Bronchial epithelial cell (primary cell): ENCODE results near the gene CTLA4. TPM values are rescaled to one million over a fixed set of nuclear protein-coding genes. Genes with fewer than 3 reads are reported as not detected.

ENCODE experiments used
- DNase-seq: peaks from one replicate; pipeline ENCODE4 v3.0.0-alpha.2; 2010; ENCODE audit warnings: low read depth
- FAIRE-seq: peaks from 2 replicates; lab custom pipeline; 2011; peaks lifted over from hg19 to GRCh38; lab: Jason Lieb, UNC
- H3K27me3 ChIP-seq: 2 replicates; pipeline ENCODE4 v1.5.1; 2011; ENCODE audit warnings: low read length; ENCODE audit not compliant: control insufficient read depth, insufficient read depth
- H3K36me3 ChIP-seq: 2 replicates; pipeline ENCODE4 v1.5.1; 2011; ENCODE audit warnings: low read length; ENCODE audit not compliant: control insufficient read depth, insufficient read depth
- H3K4me3 ChIP-seq: 2 replicates; pipeline ENCODE4 v1.5.1; 2011; ENCODE audit warnings: mild to moderate bottlenecking, low read depth, low read length, control low read depth
- total RNA-seq: library from RNA; depleted of rRNA; stranded (reverse); fragments of >200 nt; gene quantifications from 2 replicates; pipeline ENCODE4 v1.2.1, GENCODE V29; 2014
- TF ChIP-seq, protein P1 (sequence below): IDR thresholded peaks from 2 replicates; pipeline ENCODE4 v1.5.1; 2011; ENCODE audit warnings: mild to moderate bottlenecking, moderate library complexity, low read length, control low read depth, inconsistent platforms; ENCODE audit not compliant: insufficient read depth, severe bottlenecking

Gene CTLA4
- total RNA-seq, 1 donor from 2014 or later, result not detected

DNA sequence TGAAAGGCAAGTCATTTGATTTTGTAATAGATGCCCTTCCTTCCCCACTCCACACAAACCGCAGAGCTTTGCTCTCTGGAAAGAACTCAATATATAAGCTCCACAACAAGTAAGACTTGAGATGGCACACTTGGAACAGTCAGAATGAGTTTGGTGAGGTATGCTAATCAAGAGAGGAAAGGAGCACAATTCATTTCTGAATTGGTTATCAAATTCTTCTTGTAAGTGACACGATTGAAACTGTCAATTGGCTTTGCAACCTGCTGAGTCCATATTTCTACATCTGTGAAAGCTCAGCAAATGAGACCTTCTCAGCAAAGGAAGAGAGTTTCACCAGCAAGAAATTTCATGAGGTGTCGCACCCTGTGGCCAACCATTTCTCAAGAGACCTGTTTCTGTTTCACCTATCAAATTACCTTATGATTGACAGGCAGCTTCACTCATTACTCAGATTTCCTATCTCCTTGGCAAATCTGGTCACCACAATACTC, 19.1 kb downstream of the CTLA4 start:
- Histone ChIP-seq H3K4me3 (no peak overlapping the region), H3K36me3 (no peaks in the 10 kb centered on the region), H3K27me3 (no peaks in the 10 kb centered on the region)
- DNase-seq (no peak), FAIRE-seq (no peak)
- TF ChIP-seq, protein P1, sequence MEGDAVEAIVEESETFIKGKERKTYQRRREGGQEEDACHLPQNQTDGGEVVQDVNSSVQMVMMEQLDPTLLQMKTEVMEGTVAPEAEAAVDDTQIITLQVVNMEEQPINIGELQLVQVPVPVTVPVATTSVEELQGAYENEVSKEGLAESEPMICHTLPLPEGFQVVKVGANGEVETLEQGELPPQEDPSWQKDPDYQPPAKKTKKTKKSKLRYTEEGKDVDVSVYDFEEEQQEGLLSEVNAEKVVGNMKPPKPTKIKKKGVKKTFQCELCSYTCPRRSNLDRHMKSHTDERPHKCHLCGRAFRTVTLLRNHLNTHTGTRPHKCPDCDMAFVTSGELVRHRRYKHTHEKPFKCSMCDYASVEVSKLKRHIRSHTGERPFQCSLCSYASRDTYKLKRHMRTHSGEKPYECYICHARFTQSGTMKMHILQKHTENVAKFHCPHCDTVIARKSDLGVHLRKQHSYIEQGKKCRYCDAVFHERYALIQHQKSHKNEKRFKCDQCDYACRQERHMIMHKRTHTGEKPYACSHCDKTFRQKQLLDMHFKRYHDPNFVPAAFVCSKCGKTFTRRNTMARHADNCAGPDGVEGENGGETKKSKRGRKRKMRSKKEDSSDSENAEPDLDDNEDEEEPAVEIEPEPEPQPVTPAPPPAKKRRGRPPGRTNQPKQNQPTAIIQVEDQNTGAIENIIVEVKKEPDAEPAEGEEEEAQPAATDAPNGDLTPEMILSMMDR, result no peak

DNA sequence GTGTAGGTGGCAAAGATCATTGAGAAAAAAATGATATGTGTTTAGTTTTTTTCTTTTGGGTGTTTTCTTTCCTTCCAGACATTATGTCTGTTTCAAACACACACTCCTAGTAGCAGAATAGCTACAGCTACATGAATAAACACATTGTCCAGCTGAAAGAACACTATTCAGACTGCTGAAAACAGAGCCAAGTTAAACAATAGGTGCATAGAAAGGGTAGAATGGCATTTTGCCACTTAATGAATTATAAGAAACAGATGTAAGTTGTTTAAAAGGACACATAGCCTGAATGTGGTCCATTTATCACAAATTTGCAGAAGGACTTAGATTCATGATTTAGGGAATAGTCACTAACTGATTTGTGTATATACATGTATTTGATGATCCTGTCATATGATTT, 20.1 kb downstream of the CTLA4 start:
- H3K36me3 ChIP-seq, result no peaks in the 10 kb centered on the region
- no peak overlapping the region for H3K4me3 ChIP-seq
- FAIRE-seq (no peak), DNase-seq (no peak)
- TF ChIP-seq, protein P1, result no peak
- H3K27me3 ChIP-seq, result no peaks in the 10 kb centered on the region

DNA sequence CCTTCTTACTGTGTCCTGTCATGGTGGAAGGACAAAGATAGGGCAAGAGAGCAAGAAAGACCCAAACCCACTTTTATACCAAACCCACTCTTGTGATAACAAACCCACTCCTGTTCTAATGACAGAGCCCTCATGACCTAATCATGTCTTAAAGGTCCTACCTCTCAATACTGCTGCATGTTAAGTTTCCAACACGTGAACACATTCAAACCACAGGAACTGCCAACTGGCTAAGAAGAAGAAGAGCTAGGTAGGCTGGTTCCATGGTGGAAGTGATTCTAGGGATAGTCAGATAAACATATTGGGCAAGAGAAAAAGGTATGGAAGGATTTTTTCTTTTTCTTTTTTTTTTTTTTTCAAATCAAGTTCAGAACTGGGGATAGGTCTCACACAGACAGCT, 22.0 kb downstream of the CTLA4 start:
- no peaks in the 10 kb centered on the region for H3K36me3 ChIP-seq
- no peaks in the 10 kb centered on the region for H3K27me3 ChIP-seq
- no peak for FAIRE-seq
- no peak for DNase-seq
- TF ChIP-seq, protein P1, result no peak
- H3K4me3 ChIP-seq, result no peak overlapping the region

DNA sequence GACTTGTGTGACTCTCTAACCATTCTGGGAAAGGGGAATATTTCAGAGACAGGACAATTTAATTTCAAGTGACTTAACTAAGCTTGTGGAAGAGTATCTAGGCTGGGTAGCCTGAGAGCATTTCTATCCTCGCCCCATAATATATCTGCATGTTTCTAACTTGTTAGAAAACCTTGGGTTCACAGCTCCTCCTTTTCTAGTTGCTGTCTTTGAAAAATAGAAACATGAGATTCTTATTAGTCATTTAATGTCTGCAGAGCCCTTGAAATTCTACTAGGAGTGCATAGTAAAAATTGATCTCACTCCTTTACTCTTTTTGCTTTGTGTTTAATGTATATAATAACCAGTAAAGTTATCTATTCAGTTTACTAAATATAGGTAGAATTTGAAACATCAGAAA, 22.4 kb downstream of the CTLA4 start:
- DNase-seq, result no peak
- TF ChIP-seq, protein P1, result no peak
- FAIRE-seq, result no peak
- Histone ChIP-seq H3K27me3 (no peaks in the 10 kb centered on the region), H3K36me3 (no peaks in the 10 kb centered on the region), H3K4me3 (no peak overlapping the region)

DNA sequence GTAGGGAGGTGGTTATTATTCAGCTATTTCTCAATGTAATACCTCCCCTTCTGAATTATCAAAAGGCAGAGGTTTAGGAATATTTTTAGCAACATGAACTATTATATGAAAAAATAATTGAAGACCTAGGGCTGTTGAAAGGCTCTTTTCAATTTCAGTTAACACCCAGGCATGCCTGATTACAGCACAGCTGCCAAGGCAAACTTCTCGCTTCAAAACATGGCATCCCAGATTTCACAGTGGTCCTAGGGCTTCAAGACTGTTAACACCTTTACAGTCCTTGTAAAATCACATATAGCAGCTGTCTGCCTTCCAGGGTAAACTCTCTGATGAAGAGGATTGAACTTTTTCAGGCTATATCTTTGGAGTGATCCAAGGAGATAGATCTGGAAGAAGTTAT, 23.2 kb downstream of the CTLA4 start:
- Histone ChIP-seq H3K36me3 (no peaks in the 10 kb centered on the region), H3K4me3 (no peak overlapping the region), H3K27me3 (no peaks in the 10 kb centered on the region)
- TF ChIP-seq, protein P1, result no peak
- FAIRE-seq (no peak), DNase-seq (no peak)

DNA sequence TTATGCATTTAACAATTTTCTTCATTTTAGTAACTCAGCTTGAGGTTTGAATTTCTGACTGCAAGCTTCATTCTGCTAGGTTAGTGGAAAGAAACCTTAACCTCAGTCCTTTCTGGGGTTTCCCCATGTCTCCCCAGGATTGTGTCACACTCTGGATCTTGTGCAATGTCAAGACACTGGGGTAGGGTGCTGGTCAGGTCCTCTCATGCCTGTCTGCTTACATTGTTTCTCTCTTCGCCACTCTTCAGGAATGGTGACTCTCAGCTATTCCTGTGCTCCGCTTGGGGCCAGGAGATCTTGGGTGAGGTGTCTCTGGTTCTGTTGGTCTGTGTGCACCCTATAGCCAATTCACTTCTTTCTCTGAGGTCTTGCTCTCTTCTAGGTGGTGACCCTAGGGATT, 23.9 kb downstream of the CTLA4 start:
- TF ChIP-seq, protein P1, result no peak
- H3K4me3 ChIP-seq, result no peak overlapping the region
- no peaks in the 10 kb centered on the region for H3K27me3 ChIP-seq
- FAIRE-seq, result peak; percentile 85
- no peaks in the 10 kb centered on the region for H3K36me3 ChIP-seq
- DNase-seq, result peak; percentile 68
